Measurements from ENCODE around the gene SEMA3C.

DNA sequence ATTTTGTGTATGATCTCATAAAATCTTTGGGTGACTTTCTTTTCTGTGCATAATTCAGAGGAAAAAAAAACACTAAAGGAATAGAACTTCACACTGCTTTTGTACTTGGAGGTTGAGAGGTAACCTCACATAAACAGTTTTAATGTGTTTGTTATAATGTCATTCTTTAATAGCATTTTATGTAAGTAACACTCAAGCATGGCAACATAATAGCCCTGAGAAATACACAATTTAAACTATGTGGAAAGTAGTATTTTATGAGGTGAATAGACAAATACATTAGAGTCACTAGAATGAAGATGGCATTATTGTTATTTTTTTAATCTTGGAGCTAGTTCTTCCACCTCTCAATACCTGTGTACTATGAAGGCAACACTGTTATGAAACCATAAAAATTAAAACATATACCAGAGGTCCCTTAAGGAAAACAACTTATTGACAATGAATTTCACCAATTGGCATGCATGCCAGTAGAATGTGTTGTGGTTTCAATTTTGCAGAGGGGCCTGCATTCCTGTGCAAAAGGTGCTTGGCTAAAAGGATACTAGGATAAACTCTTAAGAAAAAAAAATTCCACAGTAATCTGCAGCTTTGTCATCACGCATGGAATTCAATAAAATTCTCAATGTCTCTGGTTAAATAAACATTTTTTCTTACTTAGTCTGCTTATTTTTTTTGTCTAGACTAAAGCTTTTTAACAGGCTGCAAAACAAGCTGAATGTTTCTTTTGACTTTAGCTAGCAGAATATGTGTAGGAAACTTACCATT is 177.9 kb downstream of the SEMA3C start:
- TF ChIP-seq, protein P1, sequence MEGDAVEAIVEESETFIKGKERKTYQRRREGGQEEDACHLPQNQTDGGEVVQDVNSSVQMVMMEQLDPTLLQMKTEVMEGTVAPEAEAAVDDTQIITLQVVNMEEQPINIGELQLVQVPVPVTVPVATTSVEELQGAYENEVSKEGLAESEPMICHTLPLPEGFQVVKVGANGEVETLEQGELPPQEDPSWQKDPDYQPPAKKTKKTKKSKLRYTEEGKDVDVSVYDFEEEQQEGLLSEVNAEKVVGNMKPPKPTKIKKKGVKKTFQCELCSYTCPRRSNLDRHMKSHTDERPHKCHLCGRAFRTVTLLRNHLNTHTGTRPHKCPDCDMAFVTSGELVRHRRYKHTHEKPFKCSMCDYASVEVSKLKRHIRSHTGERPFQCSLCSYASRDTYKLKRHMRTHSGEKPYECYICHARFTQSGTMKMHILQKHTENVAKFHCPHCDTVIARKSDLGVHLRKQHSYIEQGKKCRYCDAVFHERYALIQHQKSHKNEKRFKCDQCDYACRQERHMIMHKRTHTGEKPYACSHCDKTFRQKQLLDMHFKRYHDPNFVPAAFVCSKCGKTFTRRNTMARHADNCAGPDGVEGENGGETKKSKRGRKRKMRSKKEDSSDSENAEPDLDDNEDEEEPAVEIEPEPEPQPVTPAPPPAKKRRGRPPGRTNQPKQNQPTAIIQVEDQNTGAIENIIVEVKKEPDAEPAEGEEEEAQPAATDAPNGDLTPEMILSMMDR (IDR thresholded peaks at IDR 0.05; ENCODE audit: insufficient read depth, low read length): no peak
- no peak for TF ChIP-seq POLR2AphosphoS5 (IDR thresholded peaks at IDR 0.05; ENCODE audit: low read depth)
- TF ChIP-seq, protein P2, sequence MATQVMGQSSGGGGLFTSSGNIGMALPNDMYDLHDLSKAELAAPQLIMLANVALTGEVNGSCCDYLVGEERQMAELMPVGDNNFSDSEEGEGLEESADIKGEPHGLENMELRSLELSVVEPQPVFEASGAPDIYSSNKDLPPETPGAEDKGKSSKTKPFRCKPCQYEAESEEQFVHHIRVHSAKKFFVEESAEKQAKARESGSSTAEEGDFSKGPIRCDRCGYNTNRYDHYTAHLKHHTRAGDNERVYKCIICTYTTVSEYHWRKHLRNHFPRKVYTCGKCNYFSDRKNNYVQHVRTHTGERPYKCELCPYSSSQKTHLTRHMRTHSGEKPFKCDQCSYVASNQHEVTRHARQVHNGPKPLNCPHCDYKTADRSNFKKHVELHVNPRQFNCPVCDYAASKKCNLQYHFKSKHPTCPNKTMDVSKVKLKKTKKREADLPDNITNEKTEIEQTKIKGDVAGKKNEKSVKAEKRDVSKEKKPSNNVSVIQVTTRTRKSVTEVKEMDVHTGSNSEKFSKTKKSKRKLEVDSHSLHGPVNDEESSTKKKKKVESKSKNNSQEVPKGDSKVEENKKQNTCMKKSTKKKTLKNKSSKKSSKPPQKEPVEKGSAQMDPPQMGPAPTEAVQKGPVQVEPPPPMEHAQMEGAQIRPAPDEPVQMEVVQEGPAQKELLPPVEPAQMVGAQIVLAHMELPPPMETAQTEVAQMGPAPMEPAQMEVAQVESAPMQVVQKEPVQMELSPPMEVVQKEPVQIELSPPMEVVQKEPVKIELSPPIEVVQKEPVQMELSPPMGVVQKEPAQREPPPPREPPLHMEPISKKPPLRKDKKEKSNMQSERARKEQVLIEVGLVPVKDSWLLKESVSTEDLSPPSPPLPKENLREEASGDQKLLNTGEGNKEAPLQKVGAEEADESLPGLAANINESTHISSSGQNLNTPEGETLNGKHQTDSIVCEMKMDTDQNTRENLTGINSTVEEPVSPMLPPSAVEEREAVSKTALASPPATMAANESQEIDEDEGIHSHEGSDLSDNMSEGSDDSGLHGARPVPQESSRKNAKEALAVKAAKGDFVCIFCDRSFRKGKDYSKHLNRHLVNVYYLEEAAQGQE (IDR thresholded peaks at IDR 0.05; ENCODE audit: insufficient replicate concordance, low read depth): no peak
- no peak for TF ChIP-seq SPI1 (IDR thresholded peaks at IDR 0.05; ENCODE audit: borderline replicate concordance, low read depth)
- TF ChIP-seq GABPA (IDR thresholded peaks at IDR 0.05; ENCODE audit: low read depth): no peak
